Liver (tissue), 9 donors: ENCODE measurements around the gene SERTAD2. TPM values are rescaled to one million over a fixed set of nuclear protein-coding genes. Genes with fewer than 3 reads are reported as not detected.
A peak's percentile ranks its signal among the peaks of the same experiment; 100 is the strongest.

Source experiments
- DNase-seq: peaks from one replicate; pipeline ENCODE4 v3.0.0-alpha.2; 2017; ENCODE audit warnings: low spot score
- H3K27ac ChIP-seq, 2 donors: one replicate each; pipeline ENCODE4 v1.7.0; 2013; ENCODE audit warnings: inconsistent platforms in 2 of 2, low read length in 2 of 2, control low read depth in 1 of 2, low read depth in 1 of 2, mild to moderate bottlenecking in 1 of 2
- H3K27me3 ChIP-seq, 4 donors: one replicate each; pipeline versions ENCODE4 v1.6.1 to v1.7.0; 2013; ENCODE audit warnings: low read length in 3 of 4, inconsistent platforms in 1 of 4, mild to moderate bottlenecking in 1 of 4, moderate library complexity in 1 of 4; ENCODE audit not compliant: control insufficient read depth in 4 of 4, insufficient read depth in 4 of 4
- H3K36me3 ChIP-seq, 4 donors: one replicate each; pipeline versions ENCODE4 v1.6.1 to v1.7.0; 2013; ENCODE audit warnings: low read length in 3 of 4, mild to moderate bottlenecking in 3 of 4, low read depth in 1 of 4, moderate library complexity in 1 of 4; ENCODE audit not compliant: control insufficient read depth in 4 of 4, insufficient read depth in 3 of 4
- H3K4me1 ChIP-seq, 4 donors: one replicate each; pipeline versions ENCODE4 v1.6.1 to v1.7.0; 2013; ENCODE audit warnings: low read length in 3 of 4, mild to moderate bottlenecking in 3 of 4, moderate library complexity in 1 of 4; ENCODE audit not compliant: control insufficient read depth in 4 of 4, insufficient read depth in 4 of 4
- H3K4me3 ChIP-seq, 3 donors: one replicate each; pipeline versions ENCODE4 v1.6.1 to v1.7.0; 2013; ENCODE audit warnings: low read length in 3 of 3, control low read depth in 1 of 3, low read depth in 1 of 3, mild to moderate bottlenecking in 1 of 3
- H3K9ac ChIP-seq, 2 donors: one replicate each; pipeline ENCODE4 v1.7.0; 2013; ENCODE audit warnings: low read length in 2 of 2, mild to moderate bottlenecking in 2 of 2, moderate library complexity in 2 of 2, control low read depth in 1 of 2, low read depth in 1 of 2
- H3K9me3 ChIP-seq, 4 donors: one replicate each; pipeline versions ENCODE4 v1.6.1 to v1.7.0; 2013; ENCODE audit warnings: low read length in 3 of 4; ENCODE audit not compliant: control insufficient read depth in 4 of 4
- ATF3 ChIP-seq: IDR thresholded peaks from 2 replicates; pipeline ENCODE4 v1.6.1; 2016; ENCODE audit warnings: antibody characterized with exemption
- CTCF ChIP-seq: fragments of 150-350 bp; IDR thresholded peaks from 2 replicates; pipeline ENCODE4 v1.5.1; 2017; ENCODE audit warnings: improper control_type of control experiment, low read depth, low read length; ENCODE audit not compliant: missing input control
- FOXA2 ChIP-seq: IDR thresholded peaks from 2 replicates; pipeline ENCODE4 v1.6.1; 2016; ENCODE audit warnings: antibody characterized with exemption
- GABPA ChIP-seq, 2 donors: IDR thresholded peaks in 1 of 2; conservative IDR thresholded peaks in 1 of 2; 2 replicates each; pipeline ENCODE4 v1.6.1; 2016; ENCODE audit warnings: antibody characterized with exemption in 2 of 2, mild to moderate bottlenecking in 1 of 2, moderate library complexity in 1 of 2
- HNF4A ChIP-seq, 2 donors: conservative IDR thresholded peaks; 2 replicates each; pipeline ENCODE4 v1.6.1; 2016; ENCODE audit warnings: antibody characterized with exemption in 2 of 2, mild to moderate bottlenecking in 2 of 2
- HNF4G ChIP-seq: IDR thresholded peaks from 2 replicates; pipeline ENCODE4 v1.6.1; 2016; ENCODE audit warnings: antibody characterized with exemption
- JUND ChIP-seq, 2 donors: IDR thresholded peaks; 2 replicates each; pipeline ENCODE4 v1.6.1; 2016; ENCODE audit warnings: antibody characterized with exemption in 2 of 2
- RAD21 ChIP-seq, 2 donors: IDR thresholded peaks; 2 replicates each; pipeline ENCODE4 v1.6.1; 2016; ENCODE audit warnings: antibody characterized with exemption in 2 of 2, mild to moderate bottlenecking in 2 of 2
- RXRA ChIP-seq, 2 donors: IDR thresholded peaks; 2 replicates each; pipeline ENCODE4 v1.6.1; 2017 to 2018; ENCODE audit warnings: antibody characterized with exemption in 2 of 2, mild to moderate bottlenecking in 1 of 2
- SP1 ChIP-seq: IDR thresholded peaks from 2 replicates; pipeline ENCODE4 v1.6.1; 2018; ENCODE audit warnings: antibody characterized with exemption, mild to moderate bottlenecking
- TAF1 ChIP-seq: conservative IDR thresholded peaks from 2 replicates; pipeline ENCODE4 v1.6.1; 2016; ENCODE audit warnings: antibody characterized with exemption, mild to moderate bottlenecking
- YY1 ChIP-seq: IDR thresholded peaks from 2 replicates; pipeline ENCODE4 v1.6.1; 2016; ENCODE audit warnings: antibody characterized with exemption, mild to moderate bottlenecking
- ZBTB33 ChIP-seq: IDR thresholded peaks from 2 replicates; pipeline ENCODE4 v1.6.1; 2016; ENCODE audit warnings: antibody characterized with exemption
- WGBS: extraction: QIAGEN DNeasy Blood & Tissue Kit; methylation state at CpG from one replicate; pipeline ENCODE4 v1.1.7; 2013; 5-methylcytosine and 5-hydroxymethylcytosine counted together
- polyA plus RNA-seq, 2 donors: library from polyadenylated mRNA; stranded (reverse) in 1 of 2; unstranded in 1 of 2; fragments of 200-250 nt in 1 of 2; fragments of >200 nt in 1 of 2; fragmentation: Nextera tagmentation in 1 of 2; extraction: Ambion mirVana in 1 of 2; gene quantifications; one replicate each; pipeline versions ENCODE4 v1.2.1 to v1.2.3, GENCODE V29; 2013 to 2015
- total RNA-seq, 2 donors: library from RNA; depleted of rRNA; stranded (reverse); fragments of >200 nt; gene quantifications; one replicate each; pipeline ENCODE4 v1.2.3, GENCODE V29; 2014
- TF ChIP-seq, protein P1 (sequence below): IDR thresholded peaks from 2 replicates; pipeline ENCODE4 v1.6.1; 2016; ENCODE audit warnings: antibody characterized with exemption
- TF ChIP-seq, protein P2 (sequence below): IDR thresholded peaks from 2 replicates; pipeline ENCODE4 v1.6.1; 2016; ENCODE audit warnings: antibody characterized with exemption, mild to moderate bottlenecking
- donor health status: healthy.
- donor health status: healthy.
- donor health status: healthy.
- donor health status: healthy.
- donor health status: healthy.

SERTAD2 gene
- total and polyA plus RNA-seq, 4 donors: 5.1 to 13.3 (median 6.4) TPM

DNA sequence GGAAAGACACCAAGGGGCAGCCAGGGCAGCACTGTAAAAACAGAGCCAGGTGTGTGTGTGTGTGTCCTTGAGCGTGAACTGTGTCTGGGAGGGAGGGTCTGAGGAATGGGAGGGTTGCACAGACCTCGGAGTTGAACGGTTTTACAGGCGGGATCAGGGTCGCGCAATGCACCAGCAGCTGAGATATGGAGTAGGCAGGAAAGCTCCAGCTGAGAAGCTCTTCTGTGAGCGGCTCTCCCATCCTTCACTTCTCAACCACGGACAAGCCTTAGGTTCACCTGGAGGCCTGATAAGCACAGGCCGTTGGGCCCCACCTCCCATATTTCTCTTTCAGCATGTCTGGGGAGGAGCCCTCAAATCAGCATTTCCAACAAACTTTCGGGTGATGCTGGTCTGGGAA, 12.1 kb downstream of the SERTAD2 start:
- H3K4me3 ChIP-seq: no peak overlapping the region
- DNase-seq: no peak
- no peaks in the 10 kb centered on the region for H3K9me3 ChIP-seq
- H3K4me1 ChIP-seq: peaks cover 7 to 63% (median 40%) of the 10 kb centered on the region in 4 donors
- H3K9ac ChIP-seq: no peak overlapping the region
- no peaks in the 10 kb centered on the region for H3K27me3 ChIP-seq
- H3K36me3 ChIP-seq: no peaks in the 10 kb centered on the region
- no peak overlapping the region for H3K27ac ChIP-seq
- WGBS: 83% methylated on average over 10 of the region's 10 CpGs
- TF ChIP-seq SP1 (no peak), FOXA2 (no peak), TAF1 (no peak)

DNA sequence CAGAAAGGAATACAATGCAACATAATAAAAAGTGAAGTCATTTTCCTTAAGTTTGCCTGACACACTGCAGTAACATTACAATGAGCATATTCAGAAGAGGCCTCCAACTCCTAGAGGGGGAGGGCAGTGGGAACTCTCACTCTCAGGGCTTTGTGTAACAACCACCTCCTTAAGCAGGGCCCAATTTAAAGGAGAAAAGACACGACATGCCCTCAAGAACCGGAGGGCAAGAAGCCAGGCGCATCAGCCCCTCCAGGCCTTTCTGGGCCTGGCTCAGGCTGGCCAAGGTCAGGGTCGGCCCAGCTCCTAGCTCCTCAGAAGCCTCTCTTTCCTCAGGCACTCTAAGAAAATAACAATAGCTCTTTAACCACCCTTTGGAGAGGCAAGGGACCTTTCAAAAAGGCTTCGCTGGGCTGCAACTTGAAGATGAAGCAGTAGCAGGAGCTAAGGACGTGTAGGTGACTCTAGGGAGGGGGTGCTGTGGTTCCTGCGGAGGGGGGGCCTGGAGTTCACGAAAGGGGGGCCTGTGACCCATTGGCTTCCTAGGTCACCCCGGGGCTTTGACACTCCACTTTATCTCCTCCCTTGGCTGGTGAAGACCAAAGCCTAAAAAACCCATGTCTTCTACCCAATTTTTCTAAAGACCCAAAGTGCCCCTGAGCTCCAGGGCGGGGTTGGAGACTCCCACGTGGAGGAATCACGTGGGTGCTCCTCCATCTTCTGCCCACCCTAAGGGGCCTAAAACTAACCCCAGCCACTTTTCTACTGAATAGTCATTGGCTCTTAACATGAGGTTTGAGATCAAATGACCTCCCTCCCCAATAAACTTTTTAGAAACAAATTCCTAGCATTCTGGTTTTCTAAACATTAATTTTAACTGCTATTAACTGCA, 13.3 kb downstream of the SERTAD2 start:
- Histone ChIP-seq H3K9me3 (no peaks in the 10 kb centered on the region), H3K4me1 (peaks cover 7 to 52% (median 36%) of the 10 kb centered on the region in 4 donors), H3K9ac (no peak overlapping the region), H3K27ac (peak overlapping the region in 1 of 2 donors; percentile 1), H3K36me3 (peaks cover 3 to 7% (median 6%) of the 10 kb centered on the region in 4 donors), H3K27me3 (no peaks in the 10 kb centered on the region), H3K4me3 (no peak overlapping the region)
- WGBS: 81% methylated on average over 12 of the region's 12 CpGs
- TF ChIP-seq RXRA (IDR thresholded peaks at IDR 0.05) (no peak), SP1 (no peak), ZBTB33 (no peak), CTCF (no peak), YY1 (no peak), JUND (IDR thresholded peaks at IDR 0.05) (no peak), HNF4A (conservative IDR thresholded peaks at IDR 0.05) (no peak), ATF3 (no peak), GABPA (IDR thresholded peaks at IDR 0.05 in 1 of 2, conservative IDR thresholded peaks at IDR 0.05 in 1 of 2) (no peak), TAF1 (no peak), RAD21 (IDR thresholded peaks at IDR 0.05) (no peak), HNF4G (no peak), FOXA2 (no peak)
- TF ChIP-seq, protein P1, sequence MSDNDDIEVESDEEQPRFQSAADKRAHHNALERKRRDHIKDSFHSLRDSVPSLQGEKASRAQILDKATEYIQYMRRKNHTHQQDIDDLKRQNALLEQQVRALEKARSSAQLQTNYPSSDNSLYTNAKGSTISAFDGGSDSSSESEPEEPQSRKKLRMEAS: no peak
- TF ChIP-seq, protein P2, sequence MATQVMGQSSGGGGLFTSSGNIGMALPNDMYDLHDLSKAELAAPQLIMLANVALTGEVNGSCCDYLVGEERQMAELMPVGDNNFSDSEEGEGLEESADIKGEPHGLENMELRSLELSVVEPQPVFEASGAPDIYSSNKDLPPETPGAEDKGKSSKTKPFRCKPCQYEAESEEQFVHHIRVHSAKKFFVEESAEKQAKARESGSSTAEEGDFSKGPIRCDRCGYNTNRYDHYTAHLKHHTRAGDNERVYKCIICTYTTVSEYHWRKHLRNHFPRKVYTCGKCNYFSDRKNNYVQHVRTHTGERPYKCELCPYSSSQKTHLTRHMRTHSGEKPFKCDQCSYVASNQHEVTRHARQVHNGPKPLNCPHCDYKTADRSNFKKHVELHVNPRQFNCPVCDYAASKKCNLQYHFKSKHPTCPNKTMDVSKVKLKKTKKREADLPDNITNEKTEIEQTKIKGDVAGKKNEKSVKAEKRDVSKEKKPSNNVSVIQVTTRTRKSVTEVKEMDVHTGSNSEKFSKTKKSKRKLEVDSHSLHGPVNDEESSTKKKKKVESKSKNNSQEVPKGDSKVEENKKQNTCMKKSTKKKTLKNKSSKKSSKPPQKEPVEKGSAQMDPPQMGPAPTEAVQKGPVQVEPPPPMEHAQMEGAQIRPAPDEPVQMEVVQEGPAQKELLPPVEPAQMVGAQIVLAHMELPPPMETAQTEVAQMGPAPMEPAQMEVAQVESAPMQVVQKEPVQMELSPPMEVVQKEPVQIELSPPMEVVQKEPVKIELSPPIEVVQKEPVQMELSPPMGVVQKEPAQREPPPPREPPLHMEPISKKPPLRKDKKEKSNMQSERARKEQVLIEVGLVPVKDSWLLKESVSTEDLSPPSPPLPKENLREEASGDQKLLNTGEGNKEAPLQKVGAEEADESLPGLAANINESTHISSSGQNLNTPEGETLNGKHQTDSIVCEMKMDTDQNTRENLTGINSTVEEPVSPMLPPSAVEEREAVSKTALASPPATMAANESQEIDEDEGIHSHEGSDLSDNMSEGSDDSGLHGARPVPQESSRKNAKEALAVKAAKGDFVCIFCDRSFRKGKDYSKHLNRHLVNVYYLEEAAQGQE: no peak
- no peak for DNase-seq
